Activated CD8-positive, alpha-beta T cell treated with anti-CD3 and anti-CD28 coated beads, Interleukin-2, amount 10 ng/mL, durations not matched to agents 7 days and 5 days (primary cell): ENCODE measurements around the gene NR6A1. TPM values are rescaled to one million over a fixed set of nuclear protein-coding genes. Genes with fewer than 3 reads are reported as not detected.
A peak's percentile ranks its signal among the peaks of the same experiment; 100 is the strongest.

ENCODE experiments used
- ATAC-seq: fragments of 150-1000 bp; cut with Tn5 transposase; one replicate; pipeline ENCODE4 v1.10.0; 2021; ENCODE audit warnings: moderate library complexity
- CTCF ChIA-PET: fragments of 350-600 bp; sonication (Branson Sonifier 250); formaldehyde crosslinking; loops from one replicate; lab custom pipeline; 2021; ENCODE audit warnings: antibody characterized with exemption; lab: Charles Lee
- POLR2A ChIA-PET: fragments of 350-600 bp; sonication (Branson Sonifier 250); formaldehyde crosslinking; loops from one replicate; lab custom pipeline; 2021; ENCODE audit warnings: antibody characterized with exemption; lab: Charles Lee
- DNase-seq: peaks from one replicate; pipeline ENCODE4 v3.0.0-alpha.2; 2020
- H3K27ac Mint-ChIP-seq: one replicate; pipeline ENCODE4 v1.8.0; 2021; ENCODE audit warnings: mild to moderate bottlenecking, mixed read lengths
- H3K27me3 Mint-ChIP-seq: one replicate; pipeline ENCODE4 v1.8.0; 2021; ENCODE audit warnings: low read depth, mixed read lengths
- H3K36me3 Mint-ChIP-seq: one replicate; pipeline ENCODE4 v1.8.0; 2021; ENCODE audit warnings: low read depth, mixed read lengths
- H3K4me1 Mint-ChIP-seq: one replicate; pipeline ENCODE4 v1.8.0; 2021; ENCODE audit warnings: low read depth, mixed read lengths
- H3K4me3 Mint-ChIP-seq: one replicate; pipeline ENCODE4 v1.8.0; 2021; ENCODE audit warnings: mild to moderate bottlenecking, mixed read lengths
- H3K9me3 Mint-ChIP-seq: one replicate; pipeline ENCODE4 v1.8.0; 2022; ENCODE audit warnings: mixed read lengths; ENCODE audit not compliant: insufficient read depth
- total RNA-seq, 2 experiments: library from RNA; stranded (reverse); gene quantifications; one replicate each; pipeline ENCODE4 v1.2.3, GENCODE V29; 2021

Gene NR6A1
- total RNA-seq, 2 experiments from 2014 or later: 0.18 to 0.26 TPM

- POLR2A ChIA-PET: interaction anchor here (1.2 kb wide), 1 partner anchor 210 kb away, joined by 4 read pairs; no protein-coding TSS in a partner anchor
- peaks cover 27% of the 10 kb centered on the region for H3K4me1 Mint-ChIP-seq
- H3K27ac Mint-ChIP-seq: peak overlapping the region; percentile 31
- peak overlapping the region; percentile 75 for H3K4me3 Mint-ChIP-seq
- H3K36me3 Mint-ChIP-seq: no peaks in the 10 kb centered on the region
- ATAC-seq: peak; percentile 52
- H3K27me3 Mint-ChIP-seq: peaks cover 13% of the 10 kb centered on the region
- DNase-seq: peak; percentile 34
- no peaks in the 10 kb centered on the region for H3K9me3 Mint-ChIP-seq
- CTCF ChIA-PET: interaction anchor here (2.1 kb wide), 1 partner anchor 52 kb away, joined by 10 read pairs; no protein-coding TSS in a partner anchor
These were observed 111.9 kb downstream of the NR6A1 start for GRCh38 chr9:124659099-124659659.

GRCh38 chr9:124658165-124659017, 112.7 kb downstream of the NR6A1 start:
- ChIA-PET CTCF (interaction anchor here (1.6 to 2.1 kb wide), 2 partner anchors 41 to 53 kb away, joined by 5 to 7 read pairs; no protein-coding TSS in a partner anchor), POLR2A (interaction anchor here (0.6 to 1.2 kb wide), 3 partner anchors 13 to 712 kb away, joined by 4 to 6 read pairs (median 5); no protein-coding TSS in a partner anchor)
- Mint-ChIP-seq H3K4me1 (peaks cover 27% of the 10 kb centered on the region), H3K4me3 (peak overlapping the region; percentile 75), H3K27ac (no peak overlapping the region), H3K36me3 (no peaks in the 10 kb centered on the region), H3K9me3 (no peaks in the 10 kb centered on the region), H3K27me3 (peaks cover 11% of the 10 kb centered on the region)
- DNase-seq (peak; percentile 48), ATAC-seq (peak; percentile 78)

DNA sequence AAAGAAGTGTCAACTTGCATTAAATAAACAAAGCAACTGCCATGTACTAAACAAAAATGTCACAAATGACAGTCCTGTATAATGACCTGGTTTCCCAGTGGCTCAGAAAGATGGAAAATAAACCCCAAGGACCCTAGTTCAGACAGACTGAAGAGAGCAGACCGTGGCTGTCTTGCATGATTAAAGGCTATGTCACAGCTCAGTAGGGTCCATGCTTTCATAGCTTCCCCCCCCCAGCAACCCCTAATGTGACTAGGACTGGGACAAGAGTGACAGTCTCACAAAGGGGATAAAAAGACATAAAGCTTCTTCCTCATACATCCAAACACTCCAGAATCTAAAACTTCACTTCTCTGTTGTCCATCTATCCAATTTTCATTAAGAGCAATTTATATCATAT, 113.6 kb downstream of the NR6A1 start:
- POLR2A ChIA-PET: no interaction called here
- Mint-ChIP-seq H3K9me3 (no peaks in the 10 kb centered on the region), H3K27ac (no peak overlapping the region)

GRCh38 chr9:124654431-124654830, 116.7 kb downstream of the NR6A1 start:
- Mint-ChIP-seq H3K36me3 (no peaks in the 10 kb centered on the region), H3K27ac (no peak overlapping the region), H3K4me1 (peaks cover 15% of the 10 kb centered on the region), H3K9me3 (no peaks in the 10 kb centered on the region), H3K27me3 (peaks cover 6% of the 10 kb centered on the region), H3K4me3 (no peak overlapping the region)
- DNase-seq (no peak), ATAC-seq (no peak)
- POLR2A ChIA-PET: interaction anchor here (0.6 kb wide), 1 partner anchor 1038 kb away, joined by 3 read pairs; no protein-coding TSS in a partner anchor
- CTCF ChIA-PET: interaction anchor here (0.8 to 3.3 kb wide), 4 partner anchors 37 to 199 kb away, joined by 3 to 19 read pairs (median 4); partner anchors contain the start of gene WDR38

More for the DNA sequence above, 113.6 kb downstream of the NR6A1 start:
- Mint-ChIP-seq H3K36me3 (no peaks in the 10 kb centered on the region), H3K27me3 (peaks cover 7% of the 10 kb centered on the region), H3K4me3 (no peak overlapping the region), H3K4me1 (peaks cover 27% of the 10 kb centered on the region)
- DNase-seq (no peak), ATAC-seq (no peak)
- CTCF ChIA-PET: interaction anchor here (1.0 to 2.1 kb wide), 4 partner anchors 40 to 121 kb away, joined by 3 to 7 read pairs (median 4); no protein-coding TSS in a partner anchor

- peaks cover 16% of the 10 kb centered on the region for H3K27me3 Mint-ChIP-seq
- no peak overlapping the region for H3K27ac Mint-ChIP-seq
- H3K9me3 Mint-ChIP-seq: no peaks in the 10 kb centered on the region
- H3K4me3 Mint-ChIP-seq: no peak overlapping the region
- CTCF ChIA-PET: interaction anchor here (1.0 to 3.3 kb wide), 3 partner anchors 35 to 59 kb away, joined by 3 to 19 read pairs (median 3); no protein-coding TSS in a partner anchor
- no peaks in the 10 kb centered on the region for H3K4me1 Mint-ChIP-seq
- no peaks in the 10 kb centered on the region for H3K36me3 Mint-ChIP-seq
- ATAC-seq (no peak), DNase-seq (no peak)
- POLR2A ChIA-PET: no interaction called here
These were observed 118.3 kb downstream of the NR6A1 start for GRCh38 chr9:124652615-124653393.

- ATAC-seq (no peak), DNase-seq (no peak)
- Mint-ChIP-seq H3K27me3 (peaks cover 18% of the 10 kb centered on the region), H3K9me3 (no peaks in the 10 kb centered on the region), H3K36me3 (no peaks in the 10 kb centered on the region), H3K4me3 (no peak overlapping the region), H3K4me1 (no peaks in the 10 kb centered on the region), H3K27ac (no peak overlapping the region)
- ChIA-PET CTCF (interaction anchor here (1.0 kb wide), 1 partner anchor 35 kb away, joined by 3 read pairs; no protein-coding TSS in a partner anchor), POLR2A (no interaction called here)
These were observed 118.9 kb downstream of the NR6A1 start for GRCh38 chr9:124652203-124652602.

- no peaks in the 10 kb centered on the region for H3K9me3 Mint-ChIP-seq
- peaks cover 25% of the 10 kb centered on the region for H3K27me3 Mint-ChIP-seq
- no peak overlapping the region for H3K4me3 Mint-ChIP-seq
- ChIA-PET POLR2A (no interaction called here), CTCF (interaction anchor here (2.8 kb wide), 1 partner anchor 28 kb away, joined by 9 read pairs; no protein-coding TSS in a partner anchor)
- H3K4me1 Mint-ChIP-seq: no peaks in the 10 kb centered on the region
- DNase-seq (no peak), ATAC-seq (no peak)
- H3K36me3 Mint-ChIP-seq: no peaks in the 10 kb centered on the region
- no peak overlapping the region for H3K27ac Mint-ChIP-seq
These were observed 125.8 kb downstream of the NR6A1 start for GRCh38 chr9:124645274-124645673.

- no peak for DNase-seq
- POLR2A ChIA-PET: no interaction called here
- no peaks in the 10 kb centered on the region for H3K36me3 Mint-ChIP-seq
- H3K27ac Mint-ChIP-seq: no peak overlapping the region
- H3K4me1 Mint-ChIP-seq: no peaks in the 10 kb centered on the region
- no peak overlapping the region for H3K4me3 Mint-ChIP-seq
- H3K9me3 Mint-ChIP-seq: no peaks in the 10 kb centered on the region
- CTCF ChIA-PET: interaction anchor here (1.7 kb wide), 1 partner anchor 22 kb away, joined by 5 read pairs; no protein-coding TSS in a partner anchor
- ATAC-seq: no peak
- peaks cover 34% of the 10 kb centered on the region for H3K27me3 Mint-ChIP-seq
These were observed 131.5 kb downstream of the NR6A1 start for GRCh38 chr9:124639637-124640036.

- DNase-seq (no peak), ATAC-seq (no peak)
- H3K27me3 Mint-ChIP-seq: peaks cover 41% of the 10 kb centered on the region
- H3K27ac Mint-ChIP-seq: no peak overlapping the region
- H3K9me3 Mint-ChIP-seq: no peaks in the 10 kb centered on the region
- no peaks in the 10 kb centered on the region for H3K4me1 Mint-ChIP-seq
- CTCF ChIA-PET: no interaction called here
- no peak overlapping the region for H3K4me3 Mint-ChIP-seq
- H3K36me3 Mint-ChIP-seq: no peaks in the 10 kb centered on the region
- POLR2A ChIA-PET: no interaction called here
These were observed 135.8 kb downstream of the NR6A1 start for GRCh38 chr9:124635285-124635684.

DNA sequence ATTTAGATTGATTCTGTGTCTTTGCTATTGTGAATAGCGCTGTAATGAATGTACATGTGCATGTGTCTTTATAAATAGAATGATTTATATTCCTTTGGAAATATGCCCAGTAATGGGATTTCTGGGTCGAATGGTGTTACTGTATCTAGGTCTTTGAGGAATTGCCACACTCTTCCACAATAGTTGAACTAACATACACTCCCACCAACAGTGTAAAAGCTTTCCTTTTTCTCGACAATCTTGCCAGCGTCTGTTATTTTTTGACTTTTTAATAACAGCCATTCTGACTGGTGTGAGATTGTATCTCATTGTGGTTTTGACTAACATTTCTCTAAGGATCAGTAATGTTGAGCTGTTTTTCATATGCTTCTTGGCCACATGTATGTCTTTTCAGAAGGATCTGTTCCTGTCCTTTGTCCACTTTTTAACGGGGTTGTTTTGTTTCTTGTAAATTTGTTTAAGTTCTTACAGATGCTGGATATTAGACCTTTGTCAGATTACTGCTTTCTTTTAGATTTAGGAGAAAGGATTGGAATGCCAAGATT, 139.0 kb downstream of the NR6A1 start:
- ATAC-seq: no peak
- Mint-ChIP-seq H3K4me3 (no peak overlapping the region), H3K9me3 (no peaks in the 10 kb centered on the region), H3K27ac (no peak overlapping the region), H3K4me1 (no peaks in the 10 kb centered on the region), H3K36me3 (no peaks in the 10 kb centered on the region), H3K27me3 (peaks cover 30% of the 10 kb centered on the region)
- ChIA-PET CTCF (interaction anchor here (1.0 to 2.0 kb wide), 2 partner anchors 15 to 79 kb away, joined by 4 to 7 read pairs; no protein-coding TSS in a partner anchor), POLR2A (no interaction called here)
- DNase-seq: no peak

- ChIA-PET POLR2A (interaction anchor here (0.5 kb wide), 1 partner anchor 77 kb away, joined by 3 read pairs; no protein-coding TSS in a partner anchor), CTCF (interaction anchor here (1.0 to 2.0 kb wide), 2 partner anchors 14 to 80 kb away, joined by 4 to 7 read pairs; no protein-coding TSS in a partner anchor)
- H3K36me3 Mint-ChIP-seq: no peaks in the 10 kb centered on the region
- no peak overlapping the region for H3K4me3 Mint-ChIP-seq
- no peak for DNase-seq
- H3K4me1 Mint-ChIP-seq: no peaks in the 10 kb centered on the region
- no peaks in the 10 kb centered on the region for H3K9me3 Mint-ChIP-seq
- no peak overlapping the region for H3K27ac Mint-ChIP-seq
- H3K27me3 Mint-ChIP-seq: peaks cover 22% of the 10 kb centered on the region
- no peak for ATAC-seq
These were observed 139.8 kb downstream of the NR6A1 start for GRCh38 chr9:124631326-124631725.
